NCI-H510A (cell line): Measurements from ENCODE around the gene AKR1A1.
"Not testable (repeated sequence)": the region's sequence is repeated elsewhere in the genome, so short reads cannot be mapped to it uniquely, and the experiment has no call there.

Source experiments
- DNase-seq: peaks from one replicate; lab custom pipeline; 2025; lab: John Stamatoyannopoulos, UW

The AKR1A1 gene

DNA sequence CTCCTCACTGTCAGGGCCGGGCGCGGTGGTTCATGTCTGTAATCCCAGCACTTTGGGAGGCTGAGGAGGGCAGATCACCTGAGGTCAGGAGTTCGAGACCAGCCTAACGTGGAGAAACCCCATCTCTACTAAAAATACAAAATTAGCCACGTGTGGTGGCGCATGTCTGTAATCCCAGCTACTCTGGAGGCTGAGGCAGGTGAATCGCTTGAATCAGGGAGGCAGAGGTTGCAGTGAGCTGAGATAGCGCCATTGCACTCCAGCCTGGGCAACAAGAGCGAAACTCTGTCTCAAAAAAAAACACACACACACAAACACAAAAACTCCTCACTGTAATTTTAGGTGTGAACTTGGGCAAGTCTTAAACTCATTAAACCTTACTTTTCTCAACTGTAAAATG is 26.7 kb upstream of the AKR1A1 start:
- DNase-seq, result not testable (repeated sequence)

DNA sequence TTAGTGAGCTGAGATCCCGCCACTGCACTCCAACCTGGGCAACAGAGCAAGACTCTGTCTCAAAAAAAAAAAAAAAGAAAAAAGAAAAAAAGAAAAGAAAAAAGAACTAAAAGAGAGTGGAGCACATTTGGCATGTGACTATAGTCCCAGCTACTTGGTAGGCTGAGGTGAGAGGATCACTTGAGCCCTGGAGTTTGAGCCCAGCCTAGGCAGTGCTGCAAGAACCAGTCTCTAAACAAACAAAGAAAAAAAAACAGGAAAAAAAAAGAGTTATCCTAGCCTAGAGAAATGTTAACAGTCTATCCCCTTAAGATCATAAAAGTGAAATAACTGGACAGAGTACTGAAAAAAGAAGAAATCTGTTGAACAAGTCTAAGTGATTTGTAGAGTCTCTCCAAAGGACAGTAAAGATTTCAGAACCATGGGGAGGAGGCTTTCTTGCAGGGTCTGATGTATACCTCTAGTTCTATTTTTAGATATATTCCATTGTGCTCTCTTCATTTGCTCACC is 24.4 kb upstream of the AKR1A1 start:
- DNase-seq, result no peak

GRCh38 chr1:45530632-45531135 is 19.9 kb upstream of the AKR1A1 start:
- DNase-seq, result no peak

DNA sequence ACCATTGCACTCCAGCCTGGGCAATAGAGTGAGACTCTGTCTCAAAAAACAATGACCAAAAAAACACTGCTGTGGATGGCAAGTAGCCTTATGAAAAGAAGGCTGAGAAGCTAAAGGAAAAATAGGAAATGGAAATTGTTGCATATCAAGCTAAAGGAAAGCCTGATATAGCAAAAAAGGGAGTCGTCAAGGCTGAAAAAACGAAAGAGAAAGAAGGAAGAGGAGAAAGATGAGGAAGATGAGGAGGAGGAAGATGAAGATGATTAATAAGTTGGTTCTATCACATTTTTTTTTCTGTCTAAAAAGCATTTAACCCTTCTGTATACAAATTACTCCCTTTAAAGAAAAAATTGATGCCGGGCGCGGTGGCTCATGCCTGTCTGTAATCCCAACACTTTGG is 18.8 kb upstream of the AKR1A1 start:
- no peak for DNase-seq

DNA sequence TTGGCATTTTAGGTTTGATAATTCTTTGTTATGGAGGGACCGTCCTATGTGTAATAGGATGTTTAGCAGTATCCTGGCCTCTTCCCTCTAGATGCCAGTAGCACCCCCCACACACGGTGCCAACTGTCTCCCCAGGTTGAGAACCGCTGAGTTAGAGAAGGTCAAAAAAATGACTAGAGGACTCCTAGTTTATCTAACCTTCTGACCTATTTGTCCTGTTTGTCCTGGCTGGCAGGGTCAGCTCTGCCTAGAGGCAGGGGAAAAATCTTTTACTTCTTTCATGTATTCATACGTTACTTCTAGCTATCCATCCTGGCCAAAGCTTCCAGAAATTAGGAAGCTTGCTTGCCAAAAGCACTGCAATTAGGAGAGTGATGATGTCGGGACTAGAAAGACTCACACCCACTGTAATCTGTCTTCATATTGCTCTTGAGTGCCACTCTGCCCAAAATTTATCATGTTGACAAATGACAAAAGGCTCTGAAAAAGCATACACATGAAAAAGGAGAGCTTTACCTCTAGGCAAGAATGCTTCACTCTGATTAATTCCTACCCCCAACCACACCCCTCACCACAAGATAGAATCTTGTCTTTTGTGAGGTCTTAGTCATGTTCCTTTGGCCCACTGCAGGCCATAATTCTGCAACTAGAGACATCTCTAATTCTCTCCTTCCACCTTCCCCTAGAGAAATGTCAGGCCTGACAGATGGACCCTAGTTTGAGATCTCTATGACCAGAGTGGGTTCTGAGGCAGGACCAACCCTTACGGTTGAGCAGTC is 14.4 kb upstream of the AKR1A1 start:
- DNase-seq, result no peak

GRCh38 chr1:45536886-45537285 is 13.7 kb upstream of the AKR1A1 start:
- no peak for DNase-seq

DNA sequence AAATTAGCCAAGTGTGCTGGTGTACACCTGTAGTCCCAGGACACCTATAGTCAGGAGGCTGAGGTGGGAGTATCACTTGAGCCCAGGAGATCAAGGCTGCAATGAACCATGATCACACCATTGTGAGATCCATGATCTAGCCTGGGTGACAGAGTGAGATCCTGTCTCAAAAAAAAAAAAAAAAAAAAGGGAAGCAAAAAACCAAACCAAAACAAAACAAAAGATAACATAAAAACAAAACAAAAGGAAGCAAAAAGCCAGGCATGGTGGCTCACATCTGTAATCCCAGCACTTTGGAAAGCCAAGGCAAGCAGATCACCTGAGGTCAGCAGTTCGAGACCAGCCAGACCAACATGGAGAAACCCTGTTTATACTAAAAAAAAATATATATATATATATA is 9.4 kb upstream of the AKR1A1 start:
- DNase-seq, result no peak

- DNase-seq, result no peak
Observed at GRCh38 chr1:45542591-45542990, 8.0 kb upstream of the AKR1A1 start.

- no peak for DNase-seq
Observed at GRCh38 chr1:45543581-45544417, 6.8 kb upstream of the AKR1A1 start.

DNA sequence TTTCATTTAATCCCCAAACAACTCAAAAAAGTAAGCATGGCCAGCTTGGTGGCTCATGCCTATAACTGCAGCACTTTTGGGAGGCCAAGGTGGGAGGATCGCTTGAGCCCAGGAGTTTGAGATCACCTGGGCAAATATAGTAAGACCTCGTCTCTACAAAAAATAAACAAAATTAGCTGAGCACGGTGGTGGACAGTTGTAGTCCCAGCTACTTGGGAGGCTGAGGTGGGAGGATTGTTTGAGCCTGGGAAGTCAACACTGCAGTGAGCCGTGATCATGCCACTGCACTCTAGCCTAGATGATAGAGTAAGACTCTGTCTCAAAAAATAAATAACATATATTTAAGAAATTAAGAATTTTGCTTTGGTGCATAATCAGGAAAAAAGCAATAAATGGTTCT is 6.1 kb upstream of the AKR1A1 start:
- no peak for DNase-seq

GRCh38 chr1:45545019-45545493 is 5.6 kb upstream of the AKR1A1 start:
- no peak for DNase-seq

GRCh38 chr1:45545553-45546310 is 4.9 kb upstream of the AKR1A1 start:
- DNase-seq, result no peak

DNA sequence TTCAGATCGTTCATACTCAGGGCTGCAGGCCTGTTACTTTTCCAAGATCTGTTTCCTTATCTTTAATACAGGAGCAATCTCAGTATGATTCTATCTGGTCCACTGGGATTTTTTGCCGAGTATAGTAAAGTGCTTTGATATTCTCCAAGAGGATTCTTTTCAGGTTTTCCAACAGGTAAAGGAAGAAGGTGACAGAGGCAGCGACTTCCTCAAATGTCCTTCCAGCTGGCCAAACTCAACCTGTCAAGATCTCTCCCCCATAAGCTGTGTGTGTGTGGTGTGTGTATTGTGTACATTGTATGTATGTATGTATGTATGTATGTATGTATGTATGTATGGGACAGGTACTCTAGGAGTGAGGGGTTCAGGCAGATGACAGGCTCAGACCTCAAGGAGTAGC is 1.1 kb downstream of the AKR1A1 start:
- DNase-seq, result no peak

- peak; percentile 57 for DNase-seq
Observed at GRCh38 chr1:45552331-45552730, 1.7 kb downstream of the AKR1A1 start.

DNA sequence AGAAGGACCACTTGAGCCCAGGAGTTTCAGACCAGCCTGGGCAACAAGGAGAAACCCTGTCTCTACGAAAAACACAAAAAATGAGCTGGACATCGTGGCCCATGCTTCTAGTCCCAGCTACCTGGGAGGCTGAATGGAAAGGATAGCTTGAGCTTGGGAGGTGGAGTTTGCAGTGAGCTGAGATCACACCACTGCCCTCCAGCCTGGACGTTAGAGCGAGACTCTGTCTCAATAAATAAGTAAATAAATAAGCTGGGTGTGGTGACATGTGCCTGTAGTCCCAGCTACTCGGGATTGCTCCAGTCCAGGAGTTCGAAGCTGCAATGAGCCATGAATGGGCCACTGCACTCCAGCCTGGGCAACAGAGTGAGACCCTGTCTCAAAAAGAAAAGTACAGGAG is 3.6 kb downstream of the AKR1A1 start:
- no peak for DNase-seq

GRCh38 chr1:45557422-45557944 is 6.9 kb downstream of the AKR1A1 start:
- no peak for DNase-seq

DNA sequence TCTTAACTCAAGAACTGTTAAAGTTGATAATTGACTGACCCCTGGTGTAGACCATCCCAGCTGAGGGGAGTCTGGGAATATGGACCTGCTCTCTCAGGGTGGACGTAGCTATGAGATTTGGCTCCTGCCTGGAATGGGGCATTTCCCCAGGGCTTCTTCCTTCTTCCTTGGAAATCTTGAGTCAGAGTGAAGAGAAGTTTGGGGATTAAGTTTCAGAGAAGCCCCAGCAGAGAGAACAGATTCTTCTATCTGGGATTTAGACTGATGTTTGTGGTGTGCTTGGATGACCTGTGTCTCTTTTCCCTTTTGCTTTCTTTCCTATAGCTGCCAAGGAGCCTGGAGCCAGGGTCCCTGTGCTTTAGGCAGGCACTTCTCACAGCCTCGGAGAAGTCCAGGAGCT is 13.2 kb downstream of the AKR1A1 start:
- DNase-seq, result no peak

GRCh38 chr1:45566722-45567121 is 16.1 kb downstream of the AKR1A1 start:
- DNase-seq, result no peak

- DNase-seq, result no peak
Observed at GRCh38 chr1:45567911-45568310, 17.3 kb downstream of the AKR1A1 start.

GRCh38 chr1:45568421-45568820 is 17.8 kb downstream of the AKR1A1 start:
- DNase-seq, result no peak

GRCh38 chr1:45569571-45569961 is 18.9 kb downstream of the AKR1A1 start:
- no peak for DNase-seq
